DOHH2 (cell line): ENCODE data around the gene MAML1.

Source experiments
- H3F3A ChIP-seq: fragments of 200-600 bp; sonication (generic), shearing (Covaris generic); 2 replicates; pipeline ENCODE4 v1.6.0; 2016; ENCODE audit warnings: antibody characterized with exemption, mild to moderate bottlenecking; ENCODE audit not compliant: control insufficient read depth, insufficient read depth
- H3K27ac ChIP-seq: fragments of 200-600 bp; sonication (generic); 2 replicates; pipeline ENCODE4 v1.5.1; 2014; ENCODE audit warnings: low read depth, mild to moderate bottlenecking, low read length, moderate library complexity
- H3K27me3 ChIP-seq: fragments of 200-600 bp; sonication (generic); 2 replicates; pipeline ENCODE4 v1.6.1; 2014; ENCODE audit warnings: mild to moderate bottlenecking, low read length, mixed read lengths; ENCODE audit not compliant: control insufficient read depth
- H3K36me3 ChIP-seq: fragments of 200-600 bp; sonication (generic); 2 replicates; pipeline ENCODE4 v1.6.1; 2014; ENCODE audit warnings: mild to moderate bottlenecking, low read length, moderate library complexity, mixed read lengths; ENCODE audit not compliant: control insufficient read depth
- H3K4me1 ChIP-seq: fragments of 200-600 bp; sonication (generic); 2 replicates; pipeline ENCODE4 v1.6.1; 2014; ENCODE audit warnings: mild to moderate bottlenecking, low read length, mixed read lengths; ENCODE audit not compliant: control insufficient read depth
- H3K4me2 ChIP-seq: fragments of 200-600 bp; sonication (generic); 2 replicates; pipeline ENCODE4 v1.6.0; 2014; ENCODE audit warnings: mild to moderate bottlenecking, low read length, moderate library complexity
- H3K4me3 ChIP-seq: fragments of 200-600 bp; sonication (generic); 2 replicates; pipeline ENCODE4 v1.5.1; 2014; ENCODE audit warnings: mild to moderate bottlenecking, low read length, mixed read lengths
- H3K79me2 ChIP-seq: fragments of 200-600 bp; sonication (generic); 2 replicates; pipeline ENCODE4 v1.6.1; 2014; ENCODE audit warnings: mild to moderate bottlenecking, low read length, mixed read lengths; ENCODE audit not compliant: control insufficient read depth
- H3K9me2 ChIP-seq: fragments of 200-600 bp; sonication (generic); replicated peaks from 2 replicates; pipeline ENCODE4 v1.6.1; 2014; ENCODE audit warnings: mild to moderate bottlenecking, low read length, mixed read lengths; ENCODE audit not compliant: control insufficient read depth
- H3K9me3 ChIP-seq: fragments of 200-600 bp; sonication (generic); 2 replicates; pipeline ENCODE4 v1.6.1; 2014; ENCODE audit warnings: antibody characterized with exemption, low read length, mixed read lengths; ENCODE audit not compliant: control insufficient read depth, insufficient read depth
- H4K20me1 ChIP-seq: fragments of 200-600 bp; sonication (generic); 2 replicates; pipeline ENCODE4 v1.6.0; 2014; ENCODE audit warnings: low read depth, mild to moderate bottlenecking, antibody characterized with exemption, low read length, moderate library complexity; ENCODE audit not compliant: control insufficient read depth, insufficient read depth
- CTCF ChIP-seq: fragments of 200-600 bp; sonication (generic); IDR thresholded peaks from one replicate; pipeline ENCODE4 v1.5.1; 2014; ENCODE audit warnings: antibody characterized with exemption, mild to moderate bottlenecking, low read depth, low read length; ENCODE audit not compliant: poor library complexity, severe bottlenecking
- EZH2phosphoT487 ChIP-seq: fragments of 200-600 bp; sonication (generic); IDR thresholded peaks from 2 replicates; pipeline ENCODE4 v1.6.1; 2017; ENCODE audit warnings: borderline replicate concordance, mild to moderate bottlenecking, antibody characterized with exemption, low read length, moderate library complexity, mixed read lengths

Gene MAML1

GRCh38 chr5:179814090-179814489, 81.5 kb downstream of the MAML1 start:
- no peak overlapping the region for H3K27ac ChIP-seq
- H3K9me3 ChIP-seq: no peaks in the 10 kb centered on the region
- no peaks in the 10 kb centered on the region for H3F3A ChIP-seq
- no peak overlapping the region for H3K4me2 ChIP-seq
- no peak overlapping the region for H3K4me3 ChIP-seq
- H3K9me2 ChIP-seq: no peaks in the 10 kb centered on the region
- peaks cover 11% of the 10 kb centered on the region for H3K36me3 ChIP-seq
- TF ChIP-seq CTCF (no peak), EZH2phosphoT487 (no peak)
- peaks cover 11% of the 10 kb centered on the region for H3K4me1 ChIP-seq
- no peaks in the 10 kb centered on the region for H3K79me2 ChIP-seq
- no peaks in the 10 kb centered on the region for H4K20me1 ChIP-seq
- H3K27me3 ChIP-seq: no peaks in the 10 kb centered on the region

- Histone ChIP-seq H3K9me2 (no peaks in the 10 kb centered on the region), H3K36me3 (peaks cover 11% of the 10 kb centered on the region), H3K4me1 (peaks cover 26% of the 10 kb centered on the region), H3K79me2 (peaks cover 4% of the 10 kb centered on the region; the same call in 1 of the 2 replicates), H3K9me3 (no peaks in the 10 kb centered on the region), H3K27ac (no peak overlapping the region), H4K20me1 (no peaks in the 10 kb centered on the region), H3K4me2 (no peak overlapping the region), H3K27me3 (no peaks in the 10 kb centered on the region), H3K4me3 (no peak overlapping the region), H3F3A (peaks cover 5% of the 10 kb centered on the region; the same call in 1 of the 2 replicates)
- TF ChIP-seq CTCF (no peak), EZH2phosphoT487 (no peak)
Observed at GRCh38 chr5:179815491-179816249, 83.0 kb downstream of the MAML1 start.

GRCh38 chr5:179816401-179816795, 83.8 kb downstream of the MAML1 start:
- H3K4me2 ChIP-seq: no peak overlapping the region
- peaks cover 11% of the 10 kb centered on the region for H3K36me3 ChIP-seq
- H4K20me1 ChIP-seq: no peaks in the 10 kb centered on the region
- H3K27me3 ChIP-seq: no peaks in the 10 kb centered on the region
- H3K27ac ChIP-seq: no peak overlapping the region
- no peaks in the 10 kb centered on the region for H3K9me3 ChIP-seq
- no peaks in the 10 kb centered on the region for H3K9me2 ChIP-seq
- peaks cover 5% of the 10 kb centered on the region; the same call in 1 of the 2 replicates for H3F3A ChIP-seq
- peaks cover 10% of the 10 kb centered on the region for H3K79me2 ChIP-seq
- no peak overlapping the region for H3K4me3 ChIP-seq
- peaks cover 26% of the 10 kb centered on the region for H3K4me1 ChIP-seq
- TF ChIP-seq EZH2phosphoT487 (no peak), CTCF (no peak)
